Measurements from ENCODE around the gene MISP. TPM values are rescaled to one million over a fixed set of nuclear protein-coding genes. Genes with fewer than 3 reads are reported as not detected.

The MISP gene
- total and polyA plus RNA-seq, 7 donors = 0.08 to 0.13 (median 0.09) TPM; not detected in 4

GRCh38 chr19:708154-709143 is 42.5 kb upstream of the MISP start, which contains the start of gene PALM:
Gene PALM, plus strand, starts transcription at chr19:708935. Its CDS starts 212 bp downstream, at chr19:709147.
- Histone ChIP-seq H3K4me1 (no peaks in the 10 kb centered on the region), H3K4me3 (peak within 1 kb of the TSS; percentile 63), H3K36me3 (ENCODE audit: insufficient read depth in 1 of 2, low read depth in 1 of 2) (no peaks in the 10 kb centered on the region), H3K27me3 (ENCODE audit: insufficient read depth in 3 of 3, low read length in 2 of 3) (peaks cover 0 to 51% (median 12%) of the 10 kb centered on the region in 3 donors), H3K27ac (peak within 1 kb of the TSS; percentile 50), H3K9me3 (no peaks in the 10 kb centered on the region)
- intact Hi-C loops (cut with DNase I) = no loop called here
- TF ChIP-seq, protein P1, sequence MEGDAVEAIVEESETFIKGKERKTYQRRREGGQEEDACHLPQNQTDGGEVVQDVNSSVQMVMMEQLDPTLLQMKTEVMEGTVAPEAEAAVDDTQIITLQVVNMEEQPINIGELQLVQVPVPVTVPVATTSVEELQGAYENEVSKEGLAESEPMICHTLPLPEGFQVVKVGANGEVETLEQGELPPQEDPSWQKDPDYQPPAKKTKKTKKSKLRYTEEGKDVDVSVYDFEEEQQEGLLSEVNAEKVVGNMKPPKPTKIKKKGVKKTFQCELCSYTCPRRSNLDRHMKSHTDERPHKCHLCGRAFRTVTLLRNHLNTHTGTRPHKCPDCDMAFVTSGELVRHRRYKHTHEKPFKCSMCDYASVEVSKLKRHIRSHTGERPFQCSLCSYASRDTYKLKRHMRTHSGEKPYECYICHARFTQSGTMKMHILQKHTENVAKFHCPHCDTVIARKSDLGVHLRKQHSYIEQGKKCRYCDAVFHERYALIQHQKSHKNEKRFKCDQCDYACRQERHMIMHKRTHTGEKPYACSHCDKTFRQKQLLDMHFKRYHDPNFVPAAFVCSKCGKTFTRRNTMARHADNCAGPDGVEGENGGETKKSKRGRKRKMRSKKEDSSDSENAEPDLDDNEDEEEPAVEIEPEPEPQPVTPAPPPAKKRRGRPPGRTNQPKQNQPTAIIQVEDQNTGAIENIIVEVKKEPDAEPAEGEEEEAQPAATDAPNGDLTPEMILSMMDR (IDR thresholded peaks at IDR 0.05) = peak; percentile 21
- ATAC-seq = no peak
- DNase-seq = peak in 1 of 2 donors; percentile 51
- WGBS, 3 donors = 8 to 29% (median 17%) methylated on average over 20 to 85 of the region's 93 CpGs

GRCh38 chr19:709196-709964 is 41.5 kb upstream of the MISP start:
- peaks cover 0 to 49% (median 10%) of the 10 kb centered on the region in 3 donors for H3K27me3 ChIP-seq (ENCODE audit: insufficient read depth in 3 of 3, low read length in 2 of 3)
- no peaks in the 10 kb centered on the region for H3K4me1 ChIP-seq
- H3K4me3 ChIP-seq = peak overlapping the region; percentile 63
- TF ChIP-seq, protein P1 (IDR thresholded peaks at IDR 0.05) = no peak
- WGBS, 3 donors = 1 to 3% (median 3%) methylated on average over 32 to 78 of the region's 78 CpGs
- ATAC-seq (peak in 2 of 4 donors; percentile 8 to 32), DNase-seq (no peak)
- H3K36me3 ChIP-seq (ENCODE audit: insufficient read depth in 1 of 2, low read depth in 1 of 2) = no peaks in the 10 kb centered on the region
- intact Hi-C loops (cut with DNase I) = no loop called here
- peak overlapping the region; percentile 50 for H3K27ac ChIP-seq
- H3K9me3 ChIP-seq = no peaks in the 10 kb centered on the region

DNA sequence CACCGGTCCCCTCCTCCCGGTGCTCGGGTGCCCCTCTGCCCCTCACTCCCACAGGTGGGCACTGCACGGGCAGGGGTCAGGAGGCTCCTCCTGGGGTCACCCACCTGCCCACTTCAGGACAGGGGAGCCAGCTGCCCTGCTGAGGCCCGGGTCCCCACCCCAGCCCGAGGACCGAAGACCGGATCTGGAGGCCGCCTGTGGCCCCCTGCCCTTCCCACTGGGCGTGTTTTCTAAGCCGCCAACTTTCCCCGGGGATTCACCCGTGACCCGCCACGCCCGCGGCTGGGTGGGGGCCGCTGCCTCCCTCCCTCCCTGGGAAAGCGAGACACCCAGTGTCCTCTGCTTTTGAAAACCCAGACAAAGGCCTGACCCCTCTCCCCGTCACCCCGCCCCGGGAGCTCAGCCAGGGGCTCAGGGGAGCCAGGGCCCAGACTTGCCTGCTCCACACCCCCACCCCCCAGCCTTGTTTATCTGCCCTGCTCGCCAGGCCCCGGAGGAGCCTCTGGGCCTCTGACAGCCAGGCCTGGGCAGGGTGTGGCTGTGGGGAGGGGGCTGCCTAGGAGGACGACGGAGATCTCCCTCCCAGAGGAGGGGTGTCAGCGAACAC is 40.8 kb upstream of the MISP start:
- TF ChIP-seq, protein P1 (IDR thresholded peaks at IDR 0.05) = no peak
- H3K4me3 ChIP-seq = peak overlapping the region; percentile 63
- H3K27ac ChIP-seq = peak overlapping the region; percentile 50
- DNase-seq = peak; percentile 58 to 81
- peaks cover 0 to 50% (median 10%) of the 10 kb centered on the region in 3 donors for H3K27me3 ChIP-seq (ENCODE audit: insufficient read depth in 3 of 3, low read length in 2 of 3)
- H3K4me1 ChIP-seq = no peaks in the 10 kb centered on the region
- ATAC-seq = peak in 3 of 4 donors; percentile 30 to 70 (median 45)
- H3K36me3 ChIP-seq (ENCODE audit: insufficient read depth in 1 of 2, low read depth in 1 of 2) = no peaks in the 10 kb centered on the region
- intact Hi-C loops (cut with DNase I) = no loop called here
- H3K9me3 ChIP-seq = no peaks in the 10 kb centered on the region
- 16 to 27% (median 24%) methylated on average over 22 to 27 of the region's 27 CpGs for WGBS, 3 donors

GRCh38 chr19:710767-711166 is 40.1 kb upstream of the MISP start:
- WGBS, 3 donors = 35 to 44% (median 38%) methylated on average over 21 of the region's 21 CpGs
- Histone ChIP-seq H3K4me1 (no peaks in the 10 kb centered on the region), H3K4me3 (peak overlapping the region; percentile 63), H3K9me3 (no peaks in the 10 kb centered on the region), H3K36me3 (ENCODE audit: insufficient read depth in 1 of 2, low read depth in 1 of 2) (no peaks in the 10 kb centered on the region), H3K27me3 (ENCODE audit: insufficient read depth in 3 of 3, low read length in 2 of 3) (peaks cover 0 to 52% (median 10%) of the 10 kb centered on the region in 3 donors), H3K27ac (no peak overlapping the region)
- DNase-seq (no peak), ATAC-seq (peak in 2 of 4 donors; percentile 11 to 31)
- intact Hi-C loops (cut with DNase I) = no loop called here
- TF ChIP-seq, protein P1 (IDR thresholded peaks at IDR 0.05) = no peak
